Colonic mucosa (tissue), 4 donors: Measurements from ENCODE around the gene XIAP. TPM values are rescaled to one million over a fixed set of nuclear protein-coding genes. Genes with fewer than 3 reads are reported as not detected.

Experiments
- DNase-seq: peaks from one replicate; pipeline ENCODE4 v3.0.0-alpha.2; 2020
- H3K27ac ChIP-seq: fragments of 200-600 bp; one replicate; pipeline ENCODE4 v1.8.0; 2021
- H3K27me3 ChIP-seq: fragments of 200-600 bp; one replicate; pipeline ENCODE4 v1.8.0; 2021
- H3K36me3 ChIP-seq: fragments of 200-600 bp; one replicate; pipeline ENCODE4 v1.8.0; 2021
- H3K4me1 ChIP-seq: fragments of 200-600 bp; one replicate; pipeline ENCODE4 v1.8.0; 2021; ENCODE audit warnings: mild to moderate bottlenecking
- H3K4me3 ChIP-seq: fragments of 200-600 bp; one replicate; pipeline ENCODE4 v1.8.0; 2021
- H3K9ac ChIP-seq, 2 donors: one replicate each; pipeline ENCODE4 v1.7.0; 2013; ENCODE audit warnings: control low read depth in 2 of 2, low read depth in 2 of 2, low read length in 2 of 2
- H3K9me3 ChIP-seq: fragments of 200-600 bp; one replicate; pipeline ENCODE4 v1.8.0; 2021
- intact Hi-C: fragments of 100-400 bp; cut with DNase I; formaldehyde crosslinking; loops from one replicate; pipeline ENCODE4 v1.14.1; 2022
- total RNA-seq, 2 donors: library from RNA; stranded (reverse); fragmentation: NEBNext Ultra II Directional in 1 of 2; extraction: Animal tissue kit (Norgen Biotek cat#: 25700) in 1 of 2; gene quantifications; one replicate each; pipeline ENCODE4 v1.2.1, GENCODE V29; 2021
- TF ChIP-seq, protein P1 (sequence below): fragments of 200-600 bp; IDR thresholded peaks from one replicate; pipeline ENCODE4 v1.8.0; 2022; ENCODE audit warnings: antibody characterized with exemption, mild to moderate bottlenecking
- donor health status: healthy.
- donor health status: DM: no; HTN: no; CAD: no.
- donor health status: DM: no; HTN: no; CAD: no.

XIAP gene
- total RNA-seq, 2 donors from 2014 or later = 54.9 to 73.2 TPM

DNA sequence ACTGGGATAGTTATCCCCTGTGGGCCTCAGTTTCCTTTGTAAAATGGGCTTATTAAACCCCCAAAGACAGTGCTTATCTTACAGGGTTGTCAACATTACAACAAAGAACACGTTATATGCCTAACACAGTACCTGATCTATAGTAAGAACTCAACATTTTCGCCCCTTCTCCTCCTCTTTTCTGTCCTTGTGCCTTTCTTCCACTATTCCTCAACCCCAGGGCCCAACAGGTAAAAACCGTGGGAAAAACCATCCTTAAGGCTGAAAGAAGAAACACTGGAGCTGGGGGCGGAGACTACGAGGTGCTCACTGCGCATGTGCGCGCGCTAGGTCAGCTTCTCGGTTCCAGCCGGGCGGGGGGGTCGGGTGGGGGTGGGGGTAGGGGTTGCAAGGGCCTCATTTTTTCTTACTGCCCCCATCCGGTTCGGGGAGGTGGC is 426 bp upstream of the XIAP start:
- peak overlapping the region; percentile 97 for H3K27ac ChIP-seq
- H3K9me3 ChIP-seq = no peaks in the 10 kb centered on the region
- peak overlapping the region; percentile 82 to 98 for H3K9ac ChIP-seq
- TF ChIP-seq, protein P1, sequence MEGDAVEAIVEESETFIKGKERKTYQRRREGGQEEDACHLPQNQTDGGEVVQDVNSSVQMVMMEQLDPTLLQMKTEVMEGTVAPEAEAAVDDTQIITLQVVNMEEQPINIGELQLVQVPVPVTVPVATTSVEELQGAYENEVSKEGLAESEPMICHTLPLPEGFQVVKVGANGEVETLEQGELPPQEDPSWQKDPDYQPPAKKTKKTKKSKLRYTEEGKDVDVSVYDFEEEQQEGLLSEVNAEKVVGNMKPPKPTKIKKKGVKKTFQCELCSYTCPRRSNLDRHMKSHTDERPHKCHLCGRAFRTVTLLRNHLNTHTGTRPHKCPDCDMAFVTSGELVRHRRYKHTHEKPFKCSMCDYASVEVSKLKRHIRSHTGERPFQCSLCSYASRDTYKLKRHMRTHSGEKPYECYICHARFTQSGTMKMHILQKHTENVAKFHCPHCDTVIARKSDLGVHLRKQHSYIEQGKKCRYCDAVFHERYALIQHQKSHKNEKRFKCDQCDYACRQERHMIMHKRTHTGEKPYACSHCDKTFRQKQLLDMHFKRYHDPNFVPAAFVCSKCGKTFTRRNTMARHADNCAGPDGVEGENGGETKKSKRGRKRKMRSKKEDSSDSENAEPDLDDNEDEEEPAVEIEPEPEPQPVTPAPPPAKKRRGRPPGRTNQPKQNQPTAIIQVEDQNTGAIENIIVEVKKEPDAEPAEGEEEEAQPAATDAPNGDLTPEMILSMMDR = no peak
- H3K36me3 ChIP-seq = no peaks in the 10 kb centered on the region
- H3K4me3 ChIP-seq = peak overlapping the region; percentile 47
- peak; percentile 79 for DNase-seq
- H3K4me1 ChIP-seq = no peaks in the 10 kb centered on the region
- H3K27me3 ChIP-seq = no peaks in the 10 kb centered on the region
- intact Hi-C loops = no loop called here

DNA sequence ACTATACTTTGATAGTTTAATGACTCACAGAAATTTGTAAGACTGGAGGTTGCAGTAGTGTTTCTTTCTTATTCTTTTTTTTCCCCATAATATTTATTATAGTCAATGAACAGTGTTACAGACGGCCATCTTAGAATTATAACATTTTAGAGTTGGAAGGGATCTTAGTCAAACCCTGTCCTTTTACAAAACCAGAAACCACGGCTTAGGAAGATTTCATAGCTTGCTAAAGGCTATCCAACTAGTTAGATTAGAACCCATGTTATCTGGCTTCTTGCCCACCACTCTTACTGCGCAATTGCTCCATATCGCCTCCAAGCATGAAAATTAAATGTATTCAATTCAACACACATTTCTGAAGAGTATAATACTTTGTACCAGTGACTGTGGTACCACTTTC is 1.1 kb downstream of the XIAP start:
- Histone ChIP-seq H3K4me3 (peak overlapping the region; percentile 47), H3K9ac (peak overlapping the region; percentile 40 to 82), H3K9me3 (no peaks in the 10 kb centered on the region), H3K36me3 (no peaks in the 10 kb centered on the region), H3K4me1 (no peaks in the 10 kb centered on the region), H3K27ac (peak overlapping the region; percentile 97), H3K27me3 (no peaks in the 10 kb centered on the region)
- intact Hi-C loops = no loop called here
- DNase-seq = no peak
- TF ChIP-seq, protein P1 = no peak

DNA sequence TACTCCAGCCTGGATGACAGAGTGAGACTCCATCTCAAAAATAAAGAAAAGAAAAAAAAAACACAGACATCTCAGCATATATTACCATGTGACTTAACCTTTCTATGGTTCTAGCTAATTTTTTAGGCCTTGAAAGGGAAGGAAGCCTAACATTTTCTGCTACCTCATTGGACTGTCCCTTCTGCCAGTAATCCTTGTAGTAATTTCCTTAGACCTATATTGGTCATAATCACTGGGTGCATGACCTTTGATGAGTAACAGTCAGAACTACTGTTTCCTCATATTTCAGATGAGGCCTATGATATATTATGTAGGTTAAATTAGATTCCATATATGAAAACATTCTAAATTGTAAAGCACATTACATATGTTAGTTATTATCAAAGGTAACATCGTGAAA is 9.6 kb downstream of the XIAP start:
- Histone ChIP-seq H3K9ac (no peak overlapping the region), H3K9me3 (no peaks in the 10 kb centered on the region), H3K27ac (no peak overlapping the region), H3K4me1 (no peaks in the 10 kb centered on the region), H3K27me3 (no peaks in the 10 kb centered on the region), H3K4me3 (no peak overlapping the region), H3K36me3 (no peaks in the 10 kb centered on the region)
- no peak for DNase-seq
- TF ChIP-seq, protein P1 = no peak
- intact Hi-C loops = no loop called here

DNA sequence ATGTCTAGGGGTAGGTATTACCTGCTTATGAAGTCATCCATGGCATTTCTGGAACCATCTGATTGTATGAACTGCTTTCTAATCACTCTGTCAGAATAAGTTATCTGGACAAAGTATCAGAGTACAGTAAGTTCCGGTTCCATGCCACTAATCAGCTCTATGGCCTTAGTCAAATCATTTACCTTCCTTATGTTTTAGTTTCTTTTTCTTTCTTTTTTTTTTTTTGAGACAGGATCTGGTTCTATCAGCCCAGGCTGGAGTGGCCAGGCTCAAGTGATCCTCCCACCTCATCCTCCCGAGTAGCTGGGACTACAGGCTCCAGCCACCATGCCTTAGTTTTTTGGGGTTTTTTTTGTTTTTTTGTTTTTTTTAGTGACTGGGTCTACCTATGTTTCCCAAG is 11.5 kb downstream of the XIAP start:
- no peak overlapping the region for H3K27ac ChIP-seq
- TF ChIP-seq, protein P1 = no peak
- intact Hi-C loops = no loop called here

DNA sequence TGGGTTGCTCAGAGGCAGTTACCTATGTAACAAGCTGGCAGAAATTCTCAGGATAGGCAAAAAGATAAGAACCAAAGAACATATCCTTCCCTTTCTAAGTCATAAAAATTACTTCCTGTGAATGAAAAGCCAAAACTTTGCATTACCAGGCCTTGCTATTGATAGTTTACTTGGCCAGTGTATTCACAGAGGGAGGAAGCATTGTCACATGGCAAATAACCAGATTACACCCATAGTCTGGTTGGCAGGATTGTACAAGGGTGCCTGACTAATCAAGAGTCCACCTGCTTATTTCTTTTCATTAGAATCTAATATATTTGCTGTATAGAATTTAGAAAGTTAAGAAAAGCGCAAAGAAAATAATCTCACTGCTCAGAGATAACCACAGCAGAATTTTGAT is 14.1 kb downstream of the XIAP start:
- Histone ChIP-seq H3K27me3 (no peaks in the 10 kb centered on the region), H3K4me1 (peaks cover 8% of the 10 kb centered on the region), H3K9me3 (no peaks in the 10 kb centered on the region), H3K4me3 (no peak overlapping the region), H3K9ac (no peak overlapping the region), H3K27ac (no peak overlapping the region), H3K36me3 (no peaks in the 10 kb centered on the region)
- TF ChIP-seq, protein P1 = no peak
- intact Hi-C loops = no loop called here
- DNase-seq = no peak

More for the DNA sequence above, 11.5 kb downstream of the XIAP start:
- no peak for DNase-seq
- Histone ChIP-seq H3K9me3 (no peaks in the 10 kb centered on the region), H3K4me1 (no peaks in the 10 kb centered on the region), H3K4me3 (no peak overlapping the region), H3K27me3 (no peaks in the 10 kb centered on the region), H3K9ac (no peak overlapping the region), H3K36me3 (no peaks in the 10 kb centered on the region)
